SK-N-SH treated with all-trans-retinoic acid at 6 μM for 48 hours (cell line): ENCODE data around the gene EFEMP1.

ENCODE experiments used
- ATAC-seq: fragments of 200-7000 bp; cut with Tn5 transposase; 3 replicates; pipeline ENCODE4 v1.9.1; 2020; ENCODE audit warnings: mild to moderate bottlenecking, moderate library complexity
- ARNTL ChIP-seq: fragments of 450-650 bp; formaldehyde crosslinking; IDR thresholded peaks from 2 replicates; pipeline ENCODE4 v1.5.0; 2020; ENCODE audit warnings: low read depth, mild to moderate bottlenecking, moderate library complexity, borderline replicate concordance
- BACH2 ChIP-seq: fragments of 250-450 bp; sonication (Bioruptor Pico); IDR thresholded peaks from 2 replicates; pipeline ENCODE4 v1.9.0; 2021; ENCODE audit warnings: mild to moderate bottlenecking, borderline replicate concordance
- CREB5 ChIP-seq: fragments of 250-450 bp; sonication (Bioruptor Pico); IDR thresholded peaks from 2 replicates; pipeline ENCODE4 v1.5.1; 2020; ENCODE audit warnings: low read depth, mild to moderate bottlenecking, moderate library complexity
- CSDC2 ChIP-seq: fragments of 250-450 bp; sonication (Bioruptor Pico); IDR thresholded peaks from 2 replicates; pipeline ENCODE4 v1.5.0; 2020; ENCODE audit warnings: mild to moderate bottlenecking, moderate library complexity
- CSRNP3 ChIP-seq: fragments of 250-450 bp; sonication (Bioruptor Pico); IDR thresholded peaks from 2 replicates; pipeline ENCODE4 v1.5.1; 2021; ENCODE audit warnings: mild to moderate bottlenecking, moderate library complexity
- ESRRG ChIP-seq: fragments of 250-450 bp; sonication (Bioruptor Pico); IDR thresholded peaks from 2 replicates; pipeline ENCODE4 v1.6.1; 2021; ENCODE audit warnings: mild to moderate bottlenecking
- GLIS3 ChIP-seq: fragments of 250-450 bp; sonication (Bioruptor Pico); IDR thresholded peaks from 2 replicates; pipeline ENCODE4 v1.5.0; 2020; ENCODE audit warnings: mild to moderate bottlenecking, moderate library complexity
- ISL1 ChIP-seq: fragments of 250-450 bp; sonication (Bioruptor Pico); IDR thresholded peaks from 2 replicates; pipeline ENCODE4 v2.1.2; 2022; ENCODE audit warnings: mild to moderate bottlenecking, moderate library complexity
- OSR1 ChIP-seq: fragments of 250-450 bp; sonication (Bioruptor Pico); IDR thresholded peaks from 2 replicates; pipeline ENCODE4 v1.8.0; 2022; ENCODE audit warnings: moderate library complexity, mild to moderate bottlenecking, inconsistent platforms
- PATZ1 ChIP-seq: fragments of 250-450 bp; sonication (Bioruptor Pico); IDR thresholded peaks from 2 replicates; pipeline ENCODE4 v1.8.0; 2020; ENCODE audit warnings: mild to moderate bottlenecking, moderate library complexity, borderline replicate concordance
- PPARA ChIP-seq: fragments of 250-450 bp; sonication (Bioruptor Pico); IDR thresholded peaks from 2 replicates; pipeline ENCODE4 v1.5.0; 2020; ENCODE audit warnings: mild to moderate bottlenecking, borderline replicate concordance
- RARB ChIP-seq: fragments of 250-450 bp; sonication (Bioruptor Pico); IDR thresholded peaks from 2 replicates; pipeline ENCODE4 v1.8.0; 2021; ENCODE audit warnings: mild to moderate bottlenecking, moderate library complexity
- SNAI2 ChIP-seq: fragments of 250-450 bp; sonication (Bioruptor Pico); IDR thresholded peaks from 2 replicates; pipeline ENCODE4 v1.5.0; 2020; ENCODE audit warnings: mild to moderate bottlenecking, moderate library complexity
- TCF4 ChIP-seq: fragments of 250-450 bp; sonication (Bioruptor Pico); IDR thresholded peaks from 2 replicates; pipeline ENCODE4 v1.8.0; 2021; ENCODE audit warnings: mild to moderate bottlenecking, moderate library complexity, borderline replicate concordance
- TOX ChIP-seq: fragments of 250-450 bp; sonication (Bioruptor Pico); IDR thresholded peaks from 2 replicates; pipeline ENCODE4 v1.8.0; 2021; ENCODE audit warnings: mild to moderate bottlenecking, moderate library complexity, borderline replicate concordance
- ZC3H10 ChIP-seq: fragments of 250-450 bp; sonication (Bioruptor Pico); IDR thresholded peaks from 2 replicates; pipeline ENCODE4 v1.5.1; 2021; ENCODE audit warnings: mild to moderate bottlenecking, moderate library complexity
- ZFP3 ChIP-seq: fragments of 250-450 bp; sonication (Bioruptor Pico); IDR thresholded peaks from 2 replicates; pipeline ENCODE4 v1.5.0; 2020; ENCODE audit warnings: mild to moderate bottlenecking, moderate library complexity
- ZFP30 ChIP-seq: fragments of 450-650 bp; formaldehyde crosslinking; IDR thresholded peaks from 2 replicates; pipeline ENCODE4 v1.5.0; 2022; ENCODE audit warnings: mild to moderate bottlenecking, moderate library complexity
- ZNF565 ChIP-seq: fragments of 450-650 bp; formaldehyde crosslinking; conservative IDR thresholded peaks from 2 replicates; pipeline ENCODE4 v1.5.0; 2020; ENCODE audit warnings: low read depth, mild to moderate bottlenecking, moderate library complexity
- ZNF70 ChIP-seq: fragments of 450-650 bp; formaldehyde crosslinking; IDR thresholded peaks from 2 replicates; pipeline ENCODE4 v1.5.0; 2020; ENCODE audit warnings: mild to moderate bottlenecking, moderate library complexity
- ZNF8 ChIP-seq: fragments of 450-650 bp; formaldehyde crosslinking; IDR thresholded peaks from 2 replicates; pipeline ENCODE4 v1.5.0; 2020; ENCODE audit warnings: mild to moderate bottlenecking, moderate library complexity

Gene EFEMP1

GRCh38 chr2:55966401-55967118, 43.0 kb upstream of the EFEMP1 start (continued):
- TF ChIP-seq PATZ1 (CRISPR knock-in tag) (no peak), ISL1 (CRISPR knock-in tag) (no peak)

GRCh38 chr2:55965966-55966365, 42.4 kb upstream of the EFEMP1 start:
- TF ChIP-seq BACH2 (CRISPR knock-in tag) (no peak), PPARA (CRISPR knock-in tag) (no peak), GLIS3 (no peak), ZC3H10 (CRISPR knock-in tag) (no peak), CSRNP3 (CRISPR knock-in tag) (no peak), ESRRG (CRISPR knock-in tag) (no peak), ZNF565 (CRISPR knock-in tag) (no peak), CREB5 (CRISPR knock-in tag) (no peak), SNAI2 (no peak), ZFP30 (CRISPR knock-in tag) (no peak), ZNF8 (no peak), PATZ1 (CRISPR knock-in tag) (no peak), OSR1 (CRISPR knock-in tag) (no peak), CSDC2 (CRISPR knock-in tag) (no peak), TOX (no peak), ZNF70 (CRISPR knock-in tag) (no peak), TCF4 (CRISPR knock-in tag) (no peak)
- TF ChIP-seq, all 23 proteins: peak for 0
- ATAC-seq = peak; percentile 32

- no peak for ATAC-seq
- TF ChIP-seq SNAI2 (no peak), ZC3H10 (CRISPR knock-in tag) (no peak), BACH2 (CRISPR knock-in tag) (no peak), OSR1 (CRISPR knock-in tag) (no peak), CSRNP3 (CRISPR knock-in tag) (no peak), ZFP30 (CRISPR knock-in tag) (no peak)
- TF ChIP-seq, all 23 proteins: peak for 0
Observed at GRCh38 chr2:55965276-55965675, 41.7 kb upstream of the EFEMP1 start.

GRCh38 chr2:55962915-55963314, 39.3 kb upstream of the EFEMP1 start:
- ATAC-seq = no peak
- TF ChIP-seq ZFP3 (no peak), ZNF8 (no peak), OSR1 (CRISPR knock-in tag) (no peak), CSRNP3 (CRISPR knock-in tag) (no peak), ZNF565 (CRISPR knock-in tag) (no peak), ZC3H10 (CRISPR knock-in tag) (no peak), ESRRG (CRISPR knock-in tag) (no peak), ARNTL (CRISPR knock-in tag) (no peak), ISL1 (CRISPR knock-in tag) (no peak), RARB (CRISPR knock-in tag) (no peak), CREB5 (CRISPR knock-in tag) (no peak), GLIS3 (no peak), TCF4 (CRISPR knock-in tag) (no peak), PATZ1 (CRISPR knock-in tag) (no peak)
